Astrocyte of the hippocampus (primary cell): ENCODE data around the gene TLL2.
A peak's percentile ranks its signal among the peaks of the same experiment; 100 is the strongest.

ENCODE experiments used
- DNase-seq: peaks from one replicate; pipeline ENCODE4 v3.0.0; 2011; ENCODE audit warnings: low read depth, low spot score

Gene TLL2

DNA sequence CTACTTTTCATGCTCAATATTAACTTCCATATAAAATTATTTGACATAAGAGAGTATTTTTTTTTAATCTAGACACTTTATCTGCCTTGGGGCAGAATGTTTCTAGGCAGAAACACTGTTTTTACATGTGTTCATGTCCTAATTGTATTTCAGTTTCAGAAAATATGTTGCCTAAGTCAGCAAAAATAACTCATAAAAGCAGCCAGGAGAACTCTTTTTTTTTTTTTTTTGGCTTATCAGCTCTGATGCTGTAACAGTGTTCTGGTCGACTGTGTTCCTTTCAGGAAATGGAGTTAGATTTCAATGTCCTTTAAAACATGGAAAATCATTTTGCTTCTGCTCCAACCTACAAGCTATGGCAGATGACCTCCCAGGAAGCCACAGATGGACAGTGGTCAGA is 91.7 kb downstream of the TLL2 start:
- DNase-seq, result no peak

DNA sequence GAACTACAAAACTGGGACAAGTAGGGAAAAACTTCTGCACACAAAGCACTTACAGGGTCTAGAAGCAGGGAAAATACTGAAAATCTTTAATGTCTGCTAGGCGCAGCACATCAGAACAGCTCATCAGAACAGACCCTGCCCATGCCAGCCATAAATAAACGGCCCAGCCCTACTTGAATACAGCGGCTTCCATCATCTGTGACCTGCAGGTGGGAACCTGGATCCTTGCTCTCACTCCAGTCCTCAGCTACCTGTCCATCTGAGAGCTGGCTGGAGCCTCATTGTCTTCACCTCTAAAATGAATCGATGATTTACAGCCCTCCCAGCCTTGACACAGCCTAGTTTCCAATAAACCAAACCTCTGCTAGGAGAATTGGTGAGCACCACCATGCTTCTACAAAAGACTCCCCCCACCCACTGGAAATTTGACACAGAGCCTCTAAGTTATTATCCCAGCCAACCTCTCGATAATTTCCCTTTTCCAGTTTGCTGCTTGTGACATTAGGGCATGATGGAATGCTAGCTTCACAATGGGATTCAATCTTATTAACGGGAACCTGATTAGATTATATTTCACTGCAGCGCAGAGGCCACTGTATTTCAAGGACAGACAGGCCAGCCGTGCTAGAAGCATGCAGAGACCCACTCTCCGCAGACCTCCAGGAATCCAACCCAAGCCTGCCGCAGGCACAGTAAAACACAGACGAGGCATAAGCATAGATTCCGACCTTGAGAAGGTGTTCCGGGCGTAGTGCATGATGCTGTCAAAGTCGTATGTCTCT is 93.3 kb downstream of the TLL2 start:
- DNase-seq, result no peak

DNA sequence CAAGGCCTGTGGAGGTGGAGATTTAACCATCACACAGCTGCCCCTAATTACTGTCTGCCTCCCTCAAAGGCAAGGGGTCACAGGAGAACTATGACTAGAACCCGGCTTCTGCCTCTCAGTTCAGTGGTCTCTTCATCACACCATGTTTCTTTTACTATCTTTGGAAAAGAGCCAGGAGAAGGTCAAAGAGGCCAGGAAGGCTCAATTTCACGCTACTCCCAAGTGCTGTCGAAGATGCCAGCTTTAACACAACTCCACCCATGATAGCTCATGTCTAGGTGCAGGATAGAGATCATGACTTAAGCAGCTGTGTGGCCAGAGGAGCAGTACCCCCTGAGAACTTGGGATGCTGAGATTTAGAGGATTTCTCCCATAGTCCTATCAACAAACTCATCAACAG is 94.4 kb downstream of the TLL2 start:
- no peak for DNase-seq

DNA sequence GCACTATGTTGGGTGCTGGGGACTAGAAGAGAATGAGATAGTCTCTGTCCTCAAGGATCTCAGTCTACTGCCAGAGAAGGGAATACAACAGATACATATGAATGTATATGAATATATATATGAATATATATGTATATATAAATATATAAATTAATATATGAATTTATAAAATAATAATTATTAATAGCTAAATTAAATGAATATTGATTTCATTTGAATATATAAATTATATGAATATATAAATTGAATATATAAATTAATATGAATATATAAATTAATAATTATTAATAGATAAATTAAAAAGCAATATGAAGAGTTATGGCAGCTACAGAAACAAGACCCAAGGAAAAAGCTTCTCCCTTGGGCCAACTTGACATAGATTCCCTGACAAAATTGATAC is 95.1 kb downstream of the TLL2 start:
- DNase-seq, result no peak

DNA sequence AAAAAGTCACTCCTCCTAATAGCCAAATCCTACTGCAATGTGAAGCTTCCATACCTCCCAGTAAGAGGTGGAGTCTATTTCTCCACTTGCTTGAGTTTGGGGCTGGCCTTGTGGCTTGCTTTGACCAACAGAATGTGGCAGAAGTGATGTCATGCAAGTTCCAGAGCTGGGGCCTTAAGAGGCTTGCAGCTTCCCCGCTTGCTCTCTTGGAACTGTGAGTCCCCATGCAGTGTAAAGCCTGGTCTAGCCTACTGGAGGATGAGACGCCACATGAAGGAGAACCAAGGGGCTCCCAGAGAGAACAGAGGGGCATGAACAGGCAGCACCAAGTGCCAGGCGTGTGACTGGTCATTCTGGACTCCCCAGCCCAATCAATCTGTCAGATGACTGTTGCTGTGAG is 96.3 kb downstream of the TLL2 start:
- DNase-seq, result peak; percentile 52

DNA sequence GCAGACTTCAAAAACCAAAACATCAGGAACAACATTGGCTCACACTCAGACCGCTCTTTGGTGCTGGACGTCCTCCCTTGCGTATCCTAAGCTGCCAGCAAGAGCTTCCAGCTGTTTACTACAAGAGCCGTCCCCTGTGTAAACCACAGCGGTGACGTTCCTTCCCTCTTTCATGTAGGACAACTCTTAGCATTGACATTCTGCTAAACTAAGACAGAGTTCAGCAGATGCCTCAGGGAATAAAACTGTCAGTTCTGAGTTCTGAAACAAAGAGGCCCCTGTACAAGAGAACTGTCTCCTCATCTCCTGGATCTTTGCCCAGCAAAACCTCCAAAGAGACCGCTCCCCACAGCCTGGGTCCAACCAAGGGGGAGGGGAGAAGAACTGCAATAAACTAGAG is 97.1 kb downstream of the TLL2 start:
- peak; percentile 16 for DNase-seq

DNA sequence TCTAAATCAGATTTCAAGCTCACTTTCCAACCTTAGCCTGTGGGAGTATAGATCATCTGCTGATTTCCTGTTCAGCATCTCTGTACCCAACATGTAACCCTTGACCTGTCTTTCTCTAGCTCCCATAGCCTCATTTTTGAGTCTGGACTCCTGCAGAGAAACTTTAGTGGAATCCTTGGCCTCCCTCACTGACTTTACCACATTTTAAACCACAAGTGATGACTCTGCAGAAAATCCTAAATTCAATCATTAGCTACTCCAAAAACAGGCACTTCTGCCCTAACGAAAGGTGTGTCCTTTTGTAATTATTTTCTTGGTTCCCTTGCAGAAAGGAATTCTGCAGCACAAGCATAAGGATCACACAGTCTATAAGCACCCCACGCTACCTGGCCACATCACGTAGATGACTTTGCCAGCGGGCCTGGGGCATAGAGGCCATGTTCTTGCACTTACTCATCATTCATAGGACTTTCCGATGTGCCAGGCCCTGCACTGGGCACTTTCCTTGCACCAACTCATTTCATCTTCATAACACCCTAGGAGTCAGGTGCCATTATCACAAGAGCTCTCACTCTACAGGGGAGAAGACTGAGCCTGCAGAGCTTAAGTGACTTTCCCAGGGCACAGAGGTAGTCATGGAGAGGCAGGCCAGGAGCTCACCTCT is 97.7 kb downstream of the TLL2 start:
- peak; percentile 49 for DNase-seq

DNA sequence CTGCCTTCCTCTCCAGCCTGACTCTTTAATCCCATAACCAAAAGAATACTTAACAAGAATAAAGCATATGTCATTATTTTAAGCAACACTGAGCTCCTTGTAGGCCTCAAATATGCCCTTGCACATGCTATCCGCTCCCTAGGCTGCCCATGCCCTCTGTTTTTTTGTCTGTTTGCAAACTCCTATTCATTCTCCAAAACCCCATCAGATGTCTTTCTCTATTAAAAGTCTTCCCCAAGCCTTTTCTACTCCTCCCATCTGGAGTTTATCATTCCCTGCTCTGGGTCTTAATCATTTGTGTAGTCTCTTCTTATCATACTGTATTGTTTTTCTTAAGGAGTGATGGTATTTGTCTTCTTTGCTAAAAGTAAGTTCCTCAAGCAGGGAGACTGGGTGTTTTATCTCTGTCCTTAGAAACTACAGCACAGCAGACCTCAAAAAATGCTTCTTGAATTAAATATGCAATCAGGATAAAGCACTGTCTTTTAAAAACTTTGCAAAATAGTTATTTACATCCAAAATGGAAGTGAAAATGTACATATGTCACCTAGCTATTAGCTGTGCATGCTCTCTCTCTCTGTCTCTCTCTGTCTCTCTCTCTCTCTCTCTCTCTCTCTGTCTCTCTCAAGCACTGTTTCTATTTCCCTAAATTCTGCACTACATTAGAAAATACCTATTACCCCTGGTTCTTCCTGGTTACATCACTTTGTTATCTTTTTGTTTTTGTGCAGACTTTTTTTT is 98.4 kb downstream of the TLL2 start:
- DNase-seq, result no peak

DNA sequence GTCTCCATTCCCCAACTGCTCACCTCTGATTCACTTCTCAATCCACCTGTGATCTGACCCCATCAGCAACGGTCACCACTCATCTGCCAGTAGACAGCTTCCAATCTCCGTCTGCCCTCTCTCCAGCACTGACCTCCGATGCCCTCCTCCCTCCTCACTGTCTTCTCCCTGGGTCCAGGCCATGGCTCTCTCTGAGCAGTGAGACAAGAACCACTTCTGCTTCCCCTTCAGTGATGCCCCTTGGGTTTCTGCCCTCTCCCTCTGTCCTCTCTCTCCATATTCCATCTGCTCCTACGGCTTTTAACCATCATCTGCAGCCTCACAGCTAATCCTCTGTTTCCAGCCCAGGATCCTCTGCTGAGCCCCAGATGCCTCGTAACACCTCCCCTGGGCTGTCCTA is 99.4 kb downstream of the TLL2 start:
- no peak for DNase-seq

DNA sequence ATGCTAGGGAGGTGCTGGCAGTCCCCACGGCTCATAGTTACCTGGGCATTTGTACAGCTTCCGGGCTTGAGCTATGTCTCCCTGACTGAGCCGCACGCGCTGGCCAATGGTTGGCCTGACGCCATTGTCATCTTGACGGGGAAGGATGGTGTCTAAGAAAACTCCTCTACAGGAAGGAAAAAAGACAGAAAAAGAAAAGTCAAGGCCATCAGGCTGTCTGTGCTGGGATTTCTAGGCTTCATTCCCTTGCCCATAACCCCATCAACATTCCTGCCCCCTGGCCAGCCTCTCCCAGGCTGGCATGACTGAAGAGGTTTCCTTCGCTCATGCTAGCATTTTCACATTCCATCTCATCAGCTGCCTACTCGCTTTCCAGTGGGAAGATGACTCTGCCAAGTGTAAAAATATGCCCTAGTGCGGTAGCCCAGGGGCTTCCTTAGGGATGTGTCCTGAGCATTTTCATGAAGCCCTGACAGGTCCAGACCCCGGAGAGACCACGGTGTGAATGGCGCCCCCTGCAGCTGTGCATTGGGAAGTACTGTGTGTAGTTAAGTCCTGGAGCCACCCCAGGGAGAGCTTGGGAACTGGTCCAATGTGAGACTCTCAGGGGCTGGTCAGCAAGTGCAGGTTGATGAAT is 100.5 kb downstream of the TLL2 start:
- DNase-seq, result peak; percentile 37

DNA sequence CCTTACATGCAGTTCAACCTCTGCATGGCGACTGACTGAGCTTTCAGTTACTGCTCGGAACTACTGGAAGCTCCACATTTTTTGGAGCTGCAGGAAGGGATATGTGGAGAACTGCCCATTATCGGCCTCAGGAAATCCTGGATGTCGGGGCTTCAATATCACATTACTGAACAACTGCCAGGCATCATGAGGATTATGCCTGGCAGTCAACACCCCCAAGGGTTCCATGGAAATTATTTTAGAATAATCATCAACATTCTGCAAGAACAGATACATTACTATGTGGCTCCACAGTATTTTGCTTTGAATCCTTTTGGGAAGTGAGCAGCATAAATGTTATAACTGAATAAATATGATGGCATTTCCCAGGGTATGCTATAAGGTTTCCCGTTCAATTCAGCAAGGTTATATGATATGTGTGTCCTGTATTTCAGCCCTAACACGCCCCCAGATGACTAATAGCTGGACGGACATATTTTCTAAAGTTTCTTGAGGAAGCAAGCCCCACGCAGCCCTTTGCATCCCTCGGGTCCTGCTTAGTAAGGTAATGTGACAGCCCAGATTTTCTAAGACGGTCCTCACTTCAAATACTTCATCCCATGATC is 101.9 kb downstream of the TLL2 start:
- no peak for DNase-seq

DNA sequence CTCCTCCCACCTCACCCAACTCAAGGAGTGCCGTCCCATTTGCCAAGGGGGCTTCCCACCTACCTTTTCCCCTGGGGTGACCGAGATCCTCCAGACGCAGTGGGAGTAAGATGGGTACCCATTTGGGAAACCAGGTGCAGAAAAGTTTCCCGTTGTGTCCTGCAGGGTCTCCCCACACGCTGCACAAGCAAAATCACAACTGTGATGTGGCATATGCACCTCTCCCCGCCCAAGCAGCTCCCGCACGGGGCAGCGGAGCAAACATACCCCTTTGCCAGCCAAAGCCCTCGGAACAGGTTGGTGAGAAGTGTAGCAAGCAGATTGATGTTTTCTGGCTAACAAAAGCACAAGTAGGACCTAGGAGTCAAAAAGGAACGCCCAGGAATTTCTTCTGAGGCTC is 103.4 kb downstream of the TLL2 start:
- DNase-seq, result no peak

DNA sequence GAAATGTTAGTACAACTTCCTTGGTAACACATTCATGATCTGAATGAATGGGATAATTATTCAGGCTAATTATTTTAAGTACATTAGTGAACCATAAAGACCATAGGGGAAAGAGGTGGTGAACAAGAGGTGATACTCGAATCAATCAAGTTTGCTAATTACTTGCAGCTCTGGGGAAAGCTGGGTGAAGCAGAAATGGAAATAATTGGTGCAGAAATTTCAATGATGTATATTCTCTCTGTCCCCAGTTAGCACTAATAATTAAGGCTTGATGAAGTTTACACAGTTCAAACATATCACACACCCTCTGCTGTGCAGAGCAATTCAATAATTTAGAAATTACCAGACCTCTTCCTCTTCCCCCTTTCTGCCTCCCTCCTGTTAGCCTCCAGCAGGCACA is 105.5 kb downstream of the TLL2 start:
- no peak for DNase-seq

DNA sequence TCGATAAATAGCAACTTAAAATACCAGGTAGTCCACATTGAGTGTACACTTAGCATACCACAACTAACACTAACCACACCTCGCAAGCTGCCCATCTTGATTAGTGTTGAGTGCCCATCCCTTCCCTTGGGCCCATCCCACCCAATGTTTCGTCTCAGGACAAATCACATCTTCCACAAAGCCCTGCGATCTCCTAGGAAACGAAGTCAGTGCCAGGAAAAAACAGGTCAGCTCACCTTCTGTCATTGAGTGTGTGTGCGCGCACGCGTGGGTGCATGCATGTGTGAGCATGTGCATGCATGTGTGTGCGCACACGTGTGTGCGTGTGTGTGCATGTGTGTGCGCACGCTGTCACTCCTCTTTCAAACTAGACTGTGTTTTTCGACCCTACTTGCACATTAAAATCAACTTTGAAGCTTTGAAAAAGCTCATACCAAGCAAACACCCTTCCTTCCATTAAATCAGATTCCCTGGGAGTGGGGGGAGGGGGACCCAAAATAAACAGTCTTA is 106.1 kb downstream of the TLL2 start:
- DNase-seq, result no peak

DNA sequence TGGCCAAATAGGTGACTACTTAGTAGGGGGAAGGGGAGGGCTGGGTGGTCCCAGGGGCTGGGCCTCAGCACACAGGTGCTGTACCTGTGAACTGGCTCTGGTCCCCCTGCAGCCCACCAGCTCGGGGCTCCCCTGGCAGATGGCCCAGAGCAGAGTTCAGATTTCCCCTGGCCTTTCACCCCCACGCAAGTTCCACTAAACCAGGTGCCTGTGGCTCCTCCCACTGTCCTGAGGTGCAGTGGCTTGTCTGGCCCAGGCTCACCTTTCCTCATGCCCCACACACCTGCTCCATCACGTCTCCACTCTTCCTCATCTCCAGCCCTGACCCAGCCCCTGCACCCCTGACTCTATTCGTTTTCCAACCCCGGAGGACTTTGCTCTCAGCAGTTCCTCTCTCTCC is 107.6 kb downstream of the TLL2 start:
- DNase-seq, result no peak

DNA sequence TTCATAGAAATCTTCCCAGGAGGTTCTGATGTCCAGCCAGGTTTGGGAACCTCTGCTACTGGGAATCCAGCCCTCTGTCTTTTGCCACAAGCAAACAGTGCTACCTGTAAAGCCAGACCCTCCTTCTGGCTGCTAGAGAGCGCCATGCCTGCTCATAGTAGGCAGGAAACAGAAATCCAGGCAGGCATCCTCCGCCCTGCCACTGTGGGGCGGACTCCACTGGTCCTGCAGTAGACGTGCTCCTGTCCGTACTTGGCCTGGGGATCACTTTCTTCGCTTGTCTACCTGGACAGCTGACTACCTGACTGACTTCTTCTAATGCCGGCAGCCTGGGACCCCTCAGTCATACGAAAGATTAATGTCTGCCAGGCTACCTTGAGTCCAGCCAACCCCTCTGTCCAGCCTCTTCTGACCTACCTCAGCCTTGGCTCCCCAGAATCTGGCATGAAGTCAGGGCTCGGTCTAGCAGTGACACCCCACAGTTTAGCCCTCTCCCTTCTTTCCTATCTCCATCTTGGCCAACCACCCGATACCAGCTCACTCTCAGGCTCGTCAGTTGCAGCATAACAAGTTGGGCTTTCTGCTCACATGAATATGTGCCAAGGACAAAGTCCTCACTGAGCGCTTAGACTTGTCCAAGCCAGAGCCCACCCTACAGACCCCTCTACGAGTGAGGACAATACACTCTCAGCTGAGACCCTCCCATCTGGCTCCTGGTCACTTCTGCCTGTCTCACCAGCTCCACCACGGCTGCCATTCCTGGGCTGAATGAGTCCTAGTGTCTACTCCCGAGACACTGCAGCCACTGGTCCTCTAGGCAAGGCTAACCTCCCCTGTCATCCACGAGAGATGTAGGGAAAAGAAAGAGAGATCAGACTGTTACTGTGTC is 111.1 kb downstream of the TLL2 start:
- no peak for DNase-seq

DNA sequence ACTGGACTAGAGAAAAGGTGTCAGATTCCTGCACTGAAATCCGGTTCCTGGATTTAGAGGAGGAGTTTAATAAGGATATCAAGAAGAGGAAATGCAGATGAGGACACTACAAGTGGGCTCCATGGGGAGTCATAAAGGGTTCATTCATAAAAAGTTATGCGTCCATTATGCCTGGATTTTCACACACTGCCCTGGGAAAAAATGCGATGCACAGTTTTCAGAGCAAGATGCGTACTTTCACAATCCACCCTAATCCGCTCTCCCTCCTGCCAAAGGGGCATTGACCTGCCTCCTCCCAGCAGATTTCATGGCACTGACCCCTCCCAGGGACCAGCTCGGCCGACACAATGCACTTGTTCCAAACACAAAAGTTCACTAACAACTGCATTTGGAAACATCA is 112.7 kb downstream of the TLL2 start:
- DNase-seq, result no peak

DNA sequence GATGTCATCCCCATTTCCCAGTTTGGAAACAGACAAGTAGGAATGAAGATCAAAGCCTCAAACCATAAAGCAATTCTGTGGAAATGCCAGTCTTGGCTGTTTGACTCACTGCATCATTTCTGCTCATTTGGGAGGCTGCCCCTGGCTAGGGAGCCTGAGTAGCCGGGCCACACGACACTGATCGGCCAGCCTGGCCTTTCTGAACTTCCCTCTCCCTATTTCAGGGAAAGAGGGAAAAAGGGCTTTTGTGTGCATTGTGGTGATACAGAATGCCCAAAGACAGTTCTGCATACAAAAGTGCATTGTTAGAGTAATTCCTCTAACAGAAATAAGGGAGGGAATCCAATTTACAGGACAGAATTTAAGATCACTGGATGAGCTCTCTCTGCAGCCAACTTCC is 113.3 kb downstream of the TLL2 start:
- peak; percentile 15 for DNase-seq

DNA sequence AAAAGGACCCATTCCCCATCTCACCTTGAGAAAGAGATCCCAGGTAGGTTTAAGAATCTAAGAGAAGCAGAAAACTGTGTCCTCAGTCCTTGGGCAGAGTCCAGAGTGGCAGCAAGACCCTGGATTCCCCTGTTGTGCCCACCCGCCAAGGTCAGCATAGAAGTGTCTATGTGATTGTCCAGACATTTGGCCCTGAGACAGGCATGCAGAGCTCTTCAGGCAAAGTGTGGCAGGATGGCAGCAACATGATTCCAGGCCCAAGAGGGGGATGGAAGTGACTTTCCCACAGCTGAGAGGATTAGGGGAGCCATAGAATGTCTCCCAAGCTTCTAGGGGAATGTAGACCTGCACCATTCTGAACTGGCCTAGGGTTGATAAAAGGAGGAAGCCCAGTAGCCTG is 115.8 kb downstream of the TLL2 start:
- DNase-seq, result no peak
